NCI-H2107 treated with DMSO at 0.1 percent for 48 hours (cell line): ENCODE measurements around the gene FRMD4A.

Source experiments
- DNase-seq: peaks from one replicate; lab custom pipeline; 2025; ENCODE audit not compliant: unreplicated experiment; lab: John Stamatoyannopoulos, UW

FRMD4A gene

DNA sequence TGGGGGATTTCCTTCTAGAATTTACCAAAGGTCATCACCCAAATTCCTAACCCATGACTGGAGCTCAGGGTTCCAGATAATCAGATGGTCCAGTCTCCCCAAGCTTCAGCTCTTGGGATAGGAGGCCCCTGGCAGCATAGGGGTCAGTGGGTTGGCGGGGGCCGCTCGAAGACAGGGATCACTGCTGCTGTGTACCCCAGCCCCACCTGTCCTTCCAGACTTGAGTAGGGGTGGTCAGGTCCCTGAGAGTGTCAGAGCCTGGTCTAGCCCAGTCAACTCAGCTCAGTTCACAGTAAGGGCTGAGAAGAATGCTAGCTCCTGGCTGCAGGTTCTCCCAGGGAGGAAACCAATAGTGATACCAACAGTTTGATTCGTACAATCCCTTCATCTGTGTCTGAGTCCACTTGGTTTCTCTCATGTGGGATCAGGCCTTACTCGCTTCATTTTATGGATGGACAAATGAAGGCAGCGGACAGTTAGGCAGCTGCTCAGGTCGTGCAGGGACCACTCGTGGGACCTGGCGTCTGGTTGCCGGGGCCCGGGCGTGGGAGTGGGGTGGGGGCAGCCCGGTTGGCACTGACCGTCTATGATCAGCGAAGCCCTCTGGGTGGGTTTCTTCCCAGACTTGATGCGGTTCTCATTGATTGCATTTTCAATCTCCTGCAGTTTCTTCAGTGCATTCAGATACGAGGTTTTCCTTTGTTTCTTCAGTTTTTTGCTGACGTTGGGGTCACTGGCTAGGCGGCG lies 665.0 kb downstream of the FRMD4A start:
- no peak for DNase-seq

DNA sequence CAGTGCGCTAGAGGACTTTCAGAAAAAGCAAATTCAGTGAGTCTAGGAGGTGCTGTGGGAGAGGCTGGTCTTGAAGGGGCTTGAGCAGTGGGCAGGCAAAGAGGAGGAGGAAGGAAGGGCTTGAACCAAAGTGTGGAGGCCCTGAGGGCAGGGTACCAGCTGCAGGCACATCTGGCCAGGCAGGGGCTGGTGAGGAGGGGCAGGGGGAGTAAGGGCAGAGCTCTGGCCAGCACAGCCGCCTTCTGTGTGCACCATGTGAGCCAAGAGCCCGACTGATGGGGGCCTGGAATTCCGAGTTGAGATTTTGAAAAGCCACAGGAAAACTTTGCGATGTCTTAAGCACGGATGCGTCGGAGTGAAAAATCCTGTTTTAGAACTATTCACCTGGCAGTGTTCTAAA lies 669.5 kb downstream of the FRMD4A start:
- DNase-seq, result no peak

DNA sequence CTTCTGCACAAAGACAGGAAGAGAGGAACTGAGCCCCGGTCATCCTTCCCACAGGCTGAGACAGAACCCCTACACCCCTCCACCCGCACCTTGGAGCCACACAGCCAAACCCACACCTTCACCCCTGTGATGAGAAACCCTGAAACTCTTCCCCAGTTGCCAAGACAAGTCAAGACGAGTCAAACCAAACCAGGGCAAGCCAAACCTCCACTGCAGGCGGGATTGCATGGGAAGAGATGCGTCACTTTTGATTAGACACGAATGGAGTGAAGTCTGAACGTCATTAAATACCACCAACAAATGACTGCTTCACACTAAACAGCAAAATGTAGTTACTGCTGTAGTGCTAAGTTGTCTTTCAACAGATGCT lies 670.2 kb downstream of the FRMD4A start:
- no peak for DNase-seq

DNA sequence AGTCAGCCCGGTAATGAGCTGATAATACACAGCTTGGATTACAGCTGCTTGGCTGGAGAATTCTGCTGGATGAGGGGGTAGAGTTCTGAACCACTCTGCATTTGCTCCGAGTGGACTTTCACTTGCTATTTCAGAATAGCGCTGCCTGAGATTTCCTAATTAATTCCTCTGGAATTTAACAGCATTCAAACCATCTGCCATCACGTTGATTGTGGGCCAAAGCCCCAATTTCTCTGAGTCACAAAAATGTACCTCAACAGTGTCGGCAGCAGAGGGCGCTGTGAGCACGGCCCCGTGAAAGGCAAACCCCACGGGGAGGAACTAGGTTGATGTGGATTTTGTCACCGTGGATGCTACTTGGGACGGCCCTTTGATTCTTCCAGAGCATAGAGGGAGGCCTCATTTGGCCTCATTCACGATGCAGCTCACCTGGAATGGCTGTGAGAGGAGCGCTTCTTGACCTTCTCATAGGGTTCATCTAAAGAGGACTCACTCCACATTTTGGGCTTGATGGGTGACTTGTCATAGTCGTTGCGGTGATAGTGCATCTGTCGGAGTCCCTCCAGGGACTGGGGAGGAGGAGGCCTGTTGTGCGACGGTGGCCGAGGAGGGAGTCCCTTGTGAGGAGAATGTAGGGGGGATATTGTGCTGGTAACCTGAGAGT lies 670.7 kb downstream of the FRMD4A start:
- no peak for DNase-seq

DNA sequence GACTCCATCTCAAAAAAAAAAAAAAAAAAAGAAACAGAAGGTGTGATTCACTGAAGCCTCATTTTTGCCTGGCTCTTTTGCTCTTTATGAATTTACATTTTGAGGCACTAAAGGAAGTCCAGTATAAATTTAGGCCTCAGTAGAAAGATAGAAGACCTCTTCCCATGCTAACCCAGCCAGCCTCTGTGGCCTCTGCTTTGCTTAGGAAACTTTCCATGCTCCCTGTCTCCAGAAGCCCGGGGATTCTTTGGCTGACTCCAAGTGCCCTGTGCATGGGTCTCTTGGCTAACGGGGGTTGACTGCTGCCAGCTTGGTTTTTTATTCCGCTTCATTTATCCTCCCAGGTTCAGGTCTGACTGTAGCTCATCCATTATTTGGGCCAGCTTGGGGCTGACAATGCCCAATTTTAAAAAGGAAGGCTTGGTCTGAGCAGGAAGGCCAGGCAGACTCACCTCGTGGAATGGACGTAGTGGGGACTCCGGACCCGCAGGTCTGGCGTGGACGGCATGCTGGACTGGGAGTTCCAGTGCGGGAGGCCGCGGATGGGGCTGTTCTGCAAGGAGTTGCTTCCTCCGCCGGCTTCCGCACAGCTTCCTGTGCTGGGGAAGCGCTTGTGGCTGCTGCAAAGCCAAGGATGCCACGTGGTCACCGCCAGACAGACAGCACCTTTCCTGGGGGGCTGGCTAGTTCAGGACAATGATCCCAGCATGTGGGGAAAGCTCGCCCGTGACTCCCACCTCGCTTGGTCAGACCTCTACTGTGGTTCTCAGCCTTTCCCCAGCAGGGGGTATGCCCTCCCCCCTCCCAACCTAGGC lies 671.6 kb downstream of the FRMD4A start:
- DNase-seq, result no peak

DNA sequence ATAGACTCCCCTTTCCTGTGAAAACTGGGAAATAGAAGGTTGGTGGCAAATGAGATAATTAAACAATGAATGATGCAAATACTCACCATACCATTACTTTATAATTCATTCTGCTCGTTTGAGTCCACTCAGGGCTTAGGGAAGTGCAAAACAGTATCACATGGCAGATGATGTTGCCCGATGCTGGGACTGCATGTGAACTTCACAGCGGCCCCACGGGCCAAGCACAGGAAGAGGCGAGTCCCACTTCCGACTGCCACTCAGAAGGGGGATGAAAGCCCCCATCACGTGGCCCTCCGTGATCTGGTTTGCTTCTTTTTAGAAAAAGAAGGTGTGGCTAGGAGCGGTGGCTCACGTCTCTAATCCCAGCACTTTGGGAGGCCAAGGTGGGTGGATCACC lies 672.5 kb downstream of the FRMD4A start:
- DNase-seq, result no peak

DNA sequence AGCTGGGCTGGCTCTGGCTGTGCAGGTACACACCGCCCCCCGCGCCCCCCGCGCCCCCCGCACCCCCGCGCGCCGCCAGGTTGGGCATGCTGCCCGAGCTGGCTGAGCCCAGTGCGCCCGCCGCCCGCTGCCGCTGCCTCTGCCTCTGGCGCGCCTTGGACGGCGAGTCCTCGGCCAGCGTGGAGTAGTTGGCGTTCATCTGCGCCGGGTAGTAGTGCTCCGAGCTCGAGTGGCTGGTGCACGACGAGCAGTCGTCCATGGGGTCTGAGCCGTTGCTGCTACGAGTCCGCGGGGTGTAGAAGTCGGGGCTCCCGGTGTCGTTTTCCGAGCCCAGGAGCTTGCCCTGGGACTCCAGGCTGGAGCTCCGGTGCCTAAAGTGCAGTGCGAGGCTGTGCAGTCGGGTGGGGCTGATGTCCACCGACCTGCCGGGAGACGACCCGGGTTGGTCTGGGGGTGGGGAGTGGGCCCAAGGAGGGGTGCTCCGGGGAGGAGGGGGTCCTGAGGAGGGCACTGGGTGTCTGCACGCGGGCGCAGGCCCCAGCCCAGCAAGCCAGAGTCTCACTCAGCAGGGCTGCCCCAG lies 673.5 kb downstream of the FRMD4A start:
- DNase-seq, result no peak

DNA sequence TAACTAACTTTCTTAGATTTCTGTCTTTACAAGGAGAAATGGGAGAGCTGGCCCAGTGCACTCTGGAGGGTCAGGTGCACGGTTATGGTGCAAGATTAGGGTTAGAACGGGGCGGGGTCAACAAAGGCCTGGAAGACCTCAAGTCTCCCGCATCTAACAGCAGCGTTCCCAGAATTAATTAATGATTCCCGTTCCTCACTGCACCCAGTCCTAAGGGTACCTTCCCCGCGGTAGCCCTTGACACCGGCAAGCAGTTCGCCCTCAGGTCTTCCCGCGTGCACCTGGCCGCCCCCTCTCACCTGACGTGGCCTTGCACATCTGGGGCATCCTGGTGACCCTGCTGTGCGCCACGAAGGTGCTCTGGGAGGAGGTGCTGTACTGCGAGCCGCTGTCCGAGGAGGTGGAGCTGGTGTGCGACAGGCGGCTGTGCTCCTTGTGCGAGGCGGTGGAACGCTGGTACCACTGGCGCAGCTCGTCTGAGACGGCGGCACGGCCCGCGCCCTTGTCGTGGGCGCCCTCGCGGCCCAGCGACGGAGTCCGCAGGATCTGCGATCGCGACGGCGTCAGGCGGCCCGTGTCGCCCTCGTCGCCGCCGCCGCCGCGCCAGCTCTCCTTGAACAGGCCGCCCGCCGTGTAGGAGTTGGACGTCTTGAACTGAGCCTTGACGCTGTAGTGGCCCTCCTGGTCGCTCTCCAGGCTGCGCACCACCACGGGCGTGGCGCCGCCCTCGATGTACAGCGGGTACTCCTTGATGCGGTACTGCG lies 674.2 kb downstream of the FRMD4A start:
- no peak for DNase-seq

DNA sequence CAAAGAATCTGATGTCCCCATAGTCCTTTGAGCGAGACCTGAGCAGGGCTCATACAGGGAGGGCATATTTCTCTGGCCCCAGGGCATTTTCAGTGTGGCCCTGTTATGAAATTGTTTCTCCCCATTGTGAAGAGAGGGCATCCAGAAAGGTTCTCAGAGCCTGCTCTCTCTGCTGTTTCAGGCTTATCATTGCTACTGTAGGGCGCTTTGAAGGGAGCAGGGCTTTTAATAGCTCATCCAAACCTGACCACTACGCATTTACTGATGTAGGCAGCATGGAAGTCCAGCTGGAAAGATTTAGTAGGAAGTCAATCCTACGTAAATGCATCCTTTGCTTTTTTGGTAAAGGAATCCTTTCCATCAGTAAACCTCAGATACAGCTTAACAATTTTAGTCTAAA lies 675.9 kb downstream of the FRMD4A start:
- DNase-seq, result no peak

DNA sequence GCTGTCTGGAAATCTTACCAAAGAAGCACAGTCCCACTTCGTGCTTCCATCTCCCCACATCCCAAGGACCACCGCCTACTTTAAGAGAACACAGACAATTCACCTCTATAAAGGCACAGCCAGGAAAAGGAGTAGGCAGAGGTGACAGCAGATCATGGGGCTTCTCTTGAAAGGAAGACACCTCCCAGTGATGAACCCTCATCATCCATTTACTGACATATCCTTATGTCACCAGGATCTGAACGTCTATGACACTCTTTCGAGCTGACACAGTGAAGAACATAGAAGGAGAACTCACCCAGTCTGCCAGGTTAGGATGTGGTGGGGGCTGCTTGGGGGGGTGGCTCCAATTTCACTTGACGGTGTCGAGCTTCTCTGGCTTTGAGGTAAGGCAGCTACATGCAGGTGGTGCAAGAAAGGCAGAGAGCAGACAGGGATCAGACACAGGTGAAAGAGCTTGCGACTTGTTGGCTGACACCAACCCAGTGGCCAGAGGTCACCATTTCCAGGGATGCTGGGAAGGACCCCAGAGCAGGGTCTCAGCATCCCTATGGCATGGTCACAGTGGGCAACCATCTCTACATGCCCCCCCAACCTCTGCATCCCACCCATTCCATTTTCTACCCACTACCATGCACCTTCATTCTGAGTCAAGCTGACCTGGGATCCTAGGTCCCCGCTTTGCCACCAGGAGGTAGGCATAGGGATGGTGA lies 676.5 kb downstream of the FRMD4A start:
- DNase-seq, result no peak

DNA sequence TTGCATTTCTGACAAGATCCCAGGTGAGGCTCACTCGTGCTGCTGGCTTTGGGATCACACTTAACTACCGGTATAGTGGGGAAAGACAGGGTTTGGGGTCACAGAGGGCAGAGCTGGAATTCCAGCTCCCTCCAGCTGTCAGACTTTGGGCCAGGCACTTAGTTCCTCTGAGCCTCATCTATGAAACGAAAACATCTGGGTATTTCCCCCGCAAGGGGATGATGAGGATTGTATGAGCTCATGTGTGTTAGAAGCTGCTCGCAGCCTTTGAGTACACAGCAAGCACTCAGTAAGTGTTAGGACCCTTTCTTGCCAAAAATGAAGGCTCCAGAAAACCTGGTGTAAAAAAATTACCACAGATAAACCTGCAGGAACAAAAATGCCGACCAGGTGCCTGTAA lies 677.9 kb downstream of the FRMD4A start:
- no peak for DNase-seq

DNA sequence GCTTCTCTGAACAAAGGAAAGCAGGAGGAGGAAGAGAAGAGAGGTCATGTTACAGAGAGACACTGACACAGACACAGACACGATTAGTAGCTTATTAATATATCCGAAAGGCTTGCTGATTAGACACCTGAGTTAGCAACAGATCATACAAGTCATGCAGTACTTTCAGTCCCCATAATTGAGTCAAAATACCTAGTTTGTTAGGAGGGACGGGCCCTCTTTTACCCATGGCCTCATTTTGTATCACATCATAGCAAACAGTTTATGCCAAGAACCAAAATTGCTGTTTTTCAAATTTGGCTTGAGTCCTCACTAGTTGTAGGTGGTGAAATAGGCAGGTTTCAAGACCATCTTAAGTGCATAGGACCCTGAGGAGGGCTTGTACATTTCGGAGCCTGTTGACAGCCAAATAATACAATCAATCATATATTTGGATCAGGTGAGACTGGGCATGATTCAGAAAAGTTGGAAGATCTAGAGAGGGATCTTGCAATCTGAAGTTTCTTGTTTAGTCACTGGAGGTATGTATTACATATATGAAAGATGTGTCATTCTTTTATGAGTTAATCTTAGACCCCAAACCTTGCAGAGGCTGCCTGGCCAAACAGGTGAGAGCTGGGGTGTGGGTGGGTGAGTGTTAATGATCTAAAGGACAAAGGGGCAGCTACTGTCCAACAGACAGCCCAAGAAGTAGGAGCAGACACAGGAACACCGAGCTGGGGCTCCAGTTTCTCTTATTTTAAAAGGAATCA lies 678.6 kb downstream of the FRMD4A start:
- no peak for DNase-seq

DNA sequence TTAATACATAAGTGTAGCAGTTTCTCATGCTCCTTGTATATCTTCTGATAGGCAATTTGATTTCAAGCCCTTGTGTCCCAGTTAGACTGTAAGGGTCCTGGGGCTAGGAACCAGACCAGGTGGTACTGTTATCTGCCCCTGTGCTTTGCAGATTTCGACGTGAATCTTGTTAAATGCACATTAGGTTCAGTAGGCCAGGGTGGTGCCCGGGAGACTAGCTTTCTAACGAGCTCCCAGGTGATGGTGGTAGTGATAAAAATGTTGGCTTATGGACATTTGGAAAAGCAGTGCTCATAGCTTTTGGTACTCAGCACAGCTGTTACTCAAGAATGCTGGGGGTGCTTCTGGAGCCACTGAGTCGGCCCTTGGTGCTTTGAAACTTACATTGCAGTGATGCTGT lies 679.8 kb downstream of the FRMD4A start:
- DNase-seq, result no peak

DNA sequence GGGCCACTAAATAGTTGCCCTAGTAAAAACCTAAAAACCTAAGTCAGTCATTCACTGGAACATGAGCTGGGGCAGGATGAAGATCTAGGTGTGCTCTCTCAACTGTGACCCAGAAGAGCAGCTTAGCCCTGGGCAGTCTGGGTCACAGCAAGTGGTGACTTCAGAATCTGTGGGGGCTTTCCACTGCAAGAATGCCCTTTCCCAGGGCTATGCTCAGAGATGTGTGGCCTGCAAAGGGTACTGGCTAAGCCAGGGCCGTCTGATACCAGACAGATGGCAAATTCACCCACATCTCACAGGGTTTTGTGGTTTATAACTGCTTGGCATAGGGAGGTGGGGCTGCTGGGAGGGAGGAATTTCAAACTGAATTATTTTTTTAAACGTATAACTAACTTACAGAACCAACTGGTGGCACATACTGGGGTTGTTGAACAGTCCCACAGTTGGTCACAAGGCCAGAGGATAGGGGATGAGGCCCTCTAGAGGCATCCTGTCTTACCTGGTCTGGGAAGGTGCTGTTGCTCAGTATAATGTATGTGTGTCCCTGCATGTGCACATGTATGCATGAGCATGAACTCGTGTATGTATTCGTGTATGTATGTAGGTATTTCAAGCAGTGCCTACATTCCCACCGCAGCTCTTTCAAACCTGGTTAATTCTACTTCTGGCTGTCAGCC lies 680.7 kb downstream of the FRMD4A start:
- DNase-seq, result no peak

DNA sequence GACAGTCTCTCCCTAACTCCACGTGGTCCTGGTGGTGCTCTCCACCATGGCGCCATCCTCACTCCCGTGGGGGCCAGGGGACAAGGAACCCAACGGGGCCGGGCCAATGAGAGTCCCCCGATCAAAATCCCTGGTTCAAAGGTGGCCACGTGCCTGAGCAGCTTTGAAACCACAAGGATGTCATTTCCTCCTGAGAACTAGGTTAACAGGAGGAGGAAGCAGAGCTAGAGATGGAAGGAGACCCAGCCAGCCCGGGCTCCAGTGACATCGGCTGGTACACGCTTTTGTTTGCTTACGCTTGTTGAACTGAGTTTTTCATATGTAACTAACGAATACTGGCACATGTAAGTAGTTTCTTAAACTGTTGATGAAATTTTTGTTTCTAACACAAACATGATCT lies 682.3 kb downstream of the FRMD4A start:
- DNase-seq, result no peak

DNA sequence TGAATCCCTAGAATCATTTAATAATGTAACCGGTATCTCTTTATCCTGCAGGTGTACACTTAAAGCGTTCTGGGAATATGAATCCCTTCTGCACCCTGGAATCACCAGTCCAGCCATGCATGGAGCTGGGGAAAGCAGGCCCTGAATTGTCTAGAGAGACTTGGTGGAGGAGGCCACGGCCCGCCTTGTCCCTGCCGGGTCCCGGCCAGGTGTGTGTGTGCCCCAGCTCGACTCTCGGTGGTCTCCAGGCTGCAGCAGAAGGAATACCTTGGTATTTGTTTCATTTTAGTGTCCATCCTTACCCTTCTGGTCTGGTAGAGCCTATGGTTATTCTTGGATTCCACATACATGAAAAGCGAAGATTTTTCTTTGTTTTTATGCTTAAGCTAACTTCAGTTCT lies 685.9 kb downstream of the FRMD4A start:
- DNase-seq, result no peak

DNA sequence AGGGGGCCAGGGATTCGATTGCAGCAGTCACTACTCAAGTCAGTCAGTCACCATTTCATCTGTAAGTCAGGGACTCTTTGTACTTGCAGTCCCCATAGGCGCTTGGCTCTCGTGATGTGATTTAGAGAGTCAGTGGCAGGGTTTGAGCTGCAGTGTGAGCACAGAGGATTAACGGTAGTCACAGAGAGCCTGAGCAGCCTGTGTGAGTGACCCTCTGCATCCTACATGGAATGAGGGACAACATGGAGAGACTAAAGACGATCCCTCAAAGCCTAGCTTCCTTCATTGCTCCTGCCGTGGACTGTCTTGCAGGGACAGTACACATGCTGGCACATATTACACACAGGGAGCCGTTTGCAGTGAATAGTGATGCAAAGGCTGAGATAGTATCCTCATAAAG lies 687.7 kb downstream of the FRMD4A start:
- DNase-seq, result no peak

DNA sequence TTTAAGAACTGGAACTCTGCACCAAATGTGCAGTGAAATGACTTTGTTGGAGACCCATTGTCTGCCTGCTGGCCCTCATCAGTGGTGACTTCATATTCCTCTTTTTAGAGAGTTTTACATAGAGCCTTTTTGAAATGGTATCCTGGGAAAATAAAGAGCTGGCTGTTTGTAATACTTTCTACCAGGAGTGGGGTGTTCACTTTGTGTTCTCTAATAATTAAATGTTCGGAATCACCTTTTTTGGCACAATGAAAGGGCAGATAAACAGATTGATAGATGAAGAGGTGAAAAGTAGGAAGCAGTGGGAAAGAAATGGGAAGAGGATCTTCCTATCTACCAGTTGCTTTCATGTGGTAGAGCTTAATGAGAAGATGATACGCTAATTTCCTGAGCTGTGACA lies 688.4 kb downstream of the FRMD4A start:
- DNase-seq, result no peak

DNA sequence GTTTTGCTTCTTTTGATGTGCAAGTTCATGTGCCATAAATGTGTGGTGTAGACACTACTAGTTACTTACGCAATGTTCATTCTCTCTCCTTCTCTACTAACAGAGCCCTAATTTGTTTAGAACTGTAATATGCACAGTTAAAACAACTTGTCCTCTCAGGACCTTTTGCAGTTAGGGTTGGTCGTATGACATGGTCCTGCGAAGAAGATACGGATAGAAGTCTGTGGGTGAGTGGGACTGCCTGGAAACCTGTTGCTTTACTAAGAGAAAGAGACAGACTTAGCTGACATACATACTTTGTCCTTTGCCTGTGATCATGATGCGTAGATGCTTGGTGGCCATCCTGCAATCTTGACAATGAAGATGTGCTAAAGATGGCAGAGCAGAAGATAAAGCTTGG lies 692.8 kb downstream of the FRMD4A start:
- no peak for DNase-seq
